MCF 10A (cell line): ENCODE data around the gene STC2. TPM values are rescaled to one million over a fixed set of nuclear protein-coding genes. Genes with fewer than 3 reads are reported as not detected.

Source experiments
- BruUV-seq: library from RNA; stranded (reverse); fragments of 400-500 nt; replicated peaks from 2 replicates; lab custom pipeline; 2021; lab: Mats Ljungman, UMichigan
- CTCF ChIA-PET: fragments of 300-600 bp; sonication (Branson Sonifier 250); formaldehyde crosslinking; extraction: SDS; loops from one replicate; lab custom pipeline; 2021; ENCODE audit warnings: antibody characterized with exemption, inconsistent platforms; lab: Yijun Ruan, JAX
- POLR2A ChIA-PET: fragments of 300-600, 350-650 bp; sonication (Branson Sonifier 250); formaldehyde crosslinking; extraction: SDS; loops from one replicate; lab custom pipeline; 2020; ENCODE audit warnings: antibody characterized with exemption, inconsistent platforms; lab: Yijun Ruan, JAX
- DNase-seq: peaks from one replicate; pipeline ENCODE4 v3.0.0-alpha.2; 2018; ENCODE audit not compliant: unreplicated experiment
- H3K27ac Mint-ChIP-seq: one replicate; pipeline ENCODE4 v1.8.0; 2022; ENCODE audit warnings: mild to moderate bottlenecking, low read depth, mixed read lengths; ENCODE audit not compliant: unreplicated experiment
- H3K27me3 Mint-ChIP-seq: one replicate; pipeline ENCODE4 v1.8.0; 2022; ENCODE audit warnings: mixed read lengths; ENCODE audit not compliant: insufficient read depth, unreplicated experiment
- H3K36me3 Mint-ChIP-seq: one replicate; pipeline ENCODE4 v1.8.0; 2022; ENCODE audit warnings: mild to moderate bottlenecking, moderate library complexity, mixed read lengths; ENCODE audit not compliant: insufficient read depth, unreplicated experiment
- H3K4me1 Mint-ChIP-seq: one replicate; pipeline ENCODE4 v1.8.0; 2022; ENCODE audit warnings: mixed read lengths; ENCODE audit not compliant: insufficient read depth, unreplicated experiment
- H3K4me3 Mint-ChIP-seq: one replicate; pipeline ENCODE4 v1.8.0; 2022; ENCODE audit warnings: mild to moderate bottlenecking, moderate library complexity, mixed read lengths; ENCODE audit not compliant: unreplicated experiment
- H3K9me3 Mint-ChIP-seq: one replicate; pipeline ENCODE4 v1.8.0; 2022; ENCODE audit warnings: mixed read lengths; ENCODE audit not compliant: unreplicated experiment
- intact Hi-C: fragments of 100-400 bp; cut with micrococcal nuclease; formaldehyde crosslinking; loops from 2 replicates; pipeline ENCODE4 v1.14.1; 2022
- total RNA-seq: library from RNA; stranded (reverse); gene quantifications from 2 replicates; pipeline ENCODE4 v1.2.3, GENCODE V29; 2022
- TF ChIP-seq, protein P1 (sequence below): fragments of 200-600 bp; IDR thresholded peaks from one replicate; pipeline ENCODE4 v1.8.0; 2022; ENCODE audit warnings: antibody characterized with exemption, mild to moderate bottlenecking; ENCODE audit not compliant: unreplicated experiment

The STC2 gene
- total RNA-seq, 1 experiment from 2014 or later, result 414 TPM

DNA sequence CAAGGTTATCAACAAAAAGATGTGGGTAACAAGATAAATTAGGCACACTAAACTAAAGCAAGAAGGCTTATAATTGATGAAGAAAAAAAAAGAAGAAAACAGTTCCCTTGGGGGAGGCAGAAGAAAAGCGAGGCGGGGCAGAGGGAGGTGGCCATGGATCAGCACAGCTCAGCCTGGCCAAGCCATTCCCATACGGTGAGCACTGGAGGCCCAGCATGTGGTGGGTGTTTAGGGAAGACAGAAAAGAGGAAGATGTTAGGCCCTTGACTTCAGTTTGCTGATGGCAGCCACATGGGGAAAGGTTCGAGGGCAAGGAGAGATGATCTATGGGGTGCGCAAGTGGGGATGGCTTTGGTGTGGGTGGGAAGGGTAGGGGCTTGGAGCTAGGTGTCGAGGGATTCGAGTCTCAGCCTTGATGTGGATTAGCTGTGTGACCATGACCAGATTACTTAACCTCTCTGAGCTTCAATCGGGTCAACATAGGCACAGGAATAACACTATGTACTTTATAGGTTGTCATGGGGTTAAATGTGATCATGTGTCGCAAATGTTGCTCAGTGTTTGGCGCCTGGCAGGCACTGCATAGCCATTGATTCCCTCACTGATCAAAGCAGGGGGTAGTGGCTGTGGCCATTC lies 10.3 kb upstream of the STC2 start:
- ChIA-PET CTCF (interaction anchor here (0.7 to 1.5 kb wide), 3 partner anchors 9 to 172 kb away, joined by 3 to 4 read pairs (median 4); no protein-coding TSS in a partner anchor), POLR2A (interaction anchor here (0.6 to 1.5 kb wide), 2 partner anchors 10 to 13 kb away, joined by 3 to 4 read pairs; partner anchors contain the start of gene STC2)
- H3K27ac Mint-ChIP-seq, result no peak overlapping the region
- BruUV-seq, result no TSS peak
- DNase-seq, result no peak
- TF ChIP-seq, protein P1, sequence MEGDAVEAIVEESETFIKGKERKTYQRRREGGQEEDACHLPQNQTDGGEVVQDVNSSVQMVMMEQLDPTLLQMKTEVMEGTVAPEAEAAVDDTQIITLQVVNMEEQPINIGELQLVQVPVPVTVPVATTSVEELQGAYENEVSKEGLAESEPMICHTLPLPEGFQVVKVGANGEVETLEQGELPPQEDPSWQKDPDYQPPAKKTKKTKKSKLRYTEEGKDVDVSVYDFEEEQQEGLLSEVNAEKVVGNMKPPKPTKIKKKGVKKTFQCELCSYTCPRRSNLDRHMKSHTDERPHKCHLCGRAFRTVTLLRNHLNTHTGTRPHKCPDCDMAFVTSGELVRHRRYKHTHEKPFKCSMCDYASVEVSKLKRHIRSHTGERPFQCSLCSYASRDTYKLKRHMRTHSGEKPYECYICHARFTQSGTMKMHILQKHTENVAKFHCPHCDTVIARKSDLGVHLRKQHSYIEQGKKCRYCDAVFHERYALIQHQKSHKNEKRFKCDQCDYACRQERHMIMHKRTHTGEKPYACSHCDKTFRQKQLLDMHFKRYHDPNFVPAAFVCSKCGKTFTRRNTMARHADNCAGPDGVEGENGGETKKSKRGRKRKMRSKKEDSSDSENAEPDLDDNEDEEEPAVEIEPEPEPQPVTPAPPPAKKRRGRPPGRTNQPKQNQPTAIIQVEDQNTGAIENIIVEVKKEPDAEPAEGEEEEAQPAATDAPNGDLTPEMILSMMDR, result no peak
- intact Hi-C loops, result no loop called here
- H3K4me3 Mint-ChIP-seq, result no peak overlapping the region
- no peaks in the 10 kb centered on the region for H3K36me3 Mint-ChIP-seq
- H3K4me1 Mint-ChIP-seq, result peaks cover 25% of the 10 kb centered on the region
- no peaks in the 10 kb centered on the region for H3K27me3 Mint-ChIP-seq
- H3K9me3 Mint-ChIP-seq, result peaks cover 12% of the 10 kb centered on the region

DNA sequence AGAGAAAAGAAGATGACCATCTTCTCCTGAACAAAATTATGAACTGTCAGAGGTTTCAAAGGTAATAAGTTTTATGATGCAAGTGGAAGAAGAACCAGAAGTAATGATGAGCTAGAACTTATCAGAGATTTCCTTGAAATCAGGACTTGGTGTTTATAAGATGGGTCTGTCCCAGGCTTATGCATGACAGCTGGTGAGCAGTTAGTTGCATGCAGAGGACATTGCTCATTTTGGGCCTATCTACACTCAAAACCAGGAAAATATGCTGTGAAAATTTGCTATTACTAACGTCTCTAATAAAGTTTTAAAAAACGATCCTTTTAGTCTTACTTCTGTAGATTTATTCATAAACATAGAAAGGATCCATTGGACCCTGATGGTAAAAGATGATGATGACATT lies 6.6 kb upstream of the STC2 start:
- ChIA-PET CTCF (interaction anchor here (0.7 to 10.0 kb wide), 3 partner anchors 8 to 634 kb away, joined by 3 to 251 read pairs (median 3); no protein-coding TSS in a partner anchor), POLR2A (no interaction called here)
- peaks cover 12% of the 10 kb centered on the region for H3K9me3 Mint-ChIP-seq
- no peak for DNase-seq
- no peaks in the 10 kb centered on the region for H3K36me3 Mint-ChIP-seq
- intact Hi-C loops, result no loop called here
- no TSS peak for BruUV-seq
- TF ChIP-seq, protein P1, result no peak
- no peak overlapping the region for H3K4me3 Mint-ChIP-seq
- no peaks in the 10 kb centered on the region for H3K27me3 Mint-ChIP-seq
- peaks cover 41% of the 10 kb centered on the region for H3K4me1 Mint-ChIP-seq
- peak overlapping the region; percentile 76 for H3K27ac Mint-ChIP-seq

DNA sequence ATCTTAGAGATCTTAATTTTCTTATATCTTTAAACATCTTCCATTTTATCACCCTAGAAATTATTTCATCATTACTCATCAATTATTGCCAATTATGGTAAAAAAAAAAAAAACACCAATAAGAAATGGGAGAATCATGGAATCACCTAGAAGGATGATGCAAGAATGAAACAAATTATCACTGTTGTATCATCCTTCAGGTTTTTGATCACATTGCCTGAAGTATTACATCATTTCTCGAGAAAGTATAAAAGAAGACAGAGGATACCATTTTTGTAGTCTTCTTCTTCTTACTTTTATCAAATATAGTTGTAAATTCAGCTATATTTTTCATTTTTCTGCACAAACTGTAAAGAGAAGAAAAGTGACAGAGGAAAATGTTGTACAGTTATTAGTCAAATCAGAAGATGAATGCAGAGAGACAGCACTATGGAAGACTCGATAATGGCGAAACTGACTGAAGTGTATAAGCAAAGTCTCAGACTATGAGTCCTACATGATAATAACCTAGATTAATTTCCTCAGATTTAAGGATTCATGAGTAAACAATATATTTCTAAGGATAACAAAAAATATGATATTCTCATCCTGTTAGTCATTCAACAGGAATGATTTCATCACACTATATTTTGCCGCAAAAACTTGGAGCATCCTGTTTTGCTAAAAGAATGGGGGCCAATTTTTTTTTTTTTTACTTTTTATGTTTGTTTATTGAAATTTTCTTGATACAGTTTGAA lies 5.9 kb upstream of the STC2 start:
- Mint-ChIP-seq H3K4me1 (peaks cover 43% of the 10 kb centered on the region), H3K27ac (peak overlapping the region; percentile 76), H3K9me3 (peaks cover 12% of the 10 kb centered on the region), H3K4me3 (no peak overlapping the region), H3K27me3 (no peaks in the 10 kb centered on the region), H3K36me3 (no peaks in the 10 kb centered on the region)
- POLR2A ChIA-PET, result interaction anchor here (0.6 to 8.7 kb wide), 4 partner anchors 40 to 629 kb away, joined by 3 to 164 read pairs (median 4); no protein-coding TSS in a partner anchor
- BruUV-seq, result TSS peak; percentile 86
- peak; percentile 82 for DNase-seq
- CTCF ChIA-PET, result interaction anchor here (0.7 to 10.0 kb wide), 8 partner anchors 7 to 639 kb away, joined by 3 to 251 read pairs (median 3); no protein-coding TSS in a partner anchor
- intact Hi-C loops, result no loop called here
- TF ChIP-seq, protein P1, result no peak
